ENCODE data around the gene DGKB. TPM values are rescaled to one million over a fixed set of nuclear protein-coding genes. Genes with fewer than 3 reads are reported as not detected.

DGKB gene
- total RNA-seq, 1 experiment from 2014 or later = not detected

GRCh38 chr7:14839307-14839706, 63.2 kb downstream of the DGKB start:
- CTCF ChIA-PET = no interaction called here
- Mint-ChIP-seq H3K36me3 (ENCODE audit: insufficient read depth, unreplicated experiment) (no peaks in the 10 kb centered on the region), H3K9me3 (ENCODE audit: unreplicated experiment) (no peaks in the 10 kb centered on the region), H3K27ac (ENCODE audit: low read depth, unreplicated experiment) (no peak overlapping the region), H3K4me1 (ENCODE audit: insufficient read depth, unreplicated experiment) (peaks cover 5% of the 10 kb centered on the region), H3K4me3 (ENCODE audit: unreplicated experiment) (no peak overlapping the region), H3K27me3 (ENCODE audit: insufficient read depth, unreplicated experiment) (peaks cover 36% of the 10 kb centered on the region)
- no TSS peak for BruUV-seq (replicated peaks)
- POLR2A ChIA-PET = no interaction called here
- intact Hi-C loops (cut with micrococcal nuclease) = no loop called here
- TF ChIP-seq, protein P1, sequence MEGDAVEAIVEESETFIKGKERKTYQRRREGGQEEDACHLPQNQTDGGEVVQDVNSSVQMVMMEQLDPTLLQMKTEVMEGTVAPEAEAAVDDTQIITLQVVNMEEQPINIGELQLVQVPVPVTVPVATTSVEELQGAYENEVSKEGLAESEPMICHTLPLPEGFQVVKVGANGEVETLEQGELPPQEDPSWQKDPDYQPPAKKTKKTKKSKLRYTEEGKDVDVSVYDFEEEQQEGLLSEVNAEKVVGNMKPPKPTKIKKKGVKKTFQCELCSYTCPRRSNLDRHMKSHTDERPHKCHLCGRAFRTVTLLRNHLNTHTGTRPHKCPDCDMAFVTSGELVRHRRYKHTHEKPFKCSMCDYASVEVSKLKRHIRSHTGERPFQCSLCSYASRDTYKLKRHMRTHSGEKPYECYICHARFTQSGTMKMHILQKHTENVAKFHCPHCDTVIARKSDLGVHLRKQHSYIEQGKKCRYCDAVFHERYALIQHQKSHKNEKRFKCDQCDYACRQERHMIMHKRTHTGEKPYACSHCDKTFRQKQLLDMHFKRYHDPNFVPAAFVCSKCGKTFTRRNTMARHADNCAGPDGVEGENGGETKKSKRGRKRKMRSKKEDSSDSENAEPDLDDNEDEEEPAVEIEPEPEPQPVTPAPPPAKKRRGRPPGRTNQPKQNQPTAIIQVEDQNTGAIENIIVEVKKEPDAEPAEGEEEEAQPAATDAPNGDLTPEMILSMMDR (IDR thresholded peaks at IDR 0.05; ENCODE audit: unreplicated experiment) = no peak
- no peak for DNase-seq (ENCODE audit: unreplicated experiment)

DNA sequence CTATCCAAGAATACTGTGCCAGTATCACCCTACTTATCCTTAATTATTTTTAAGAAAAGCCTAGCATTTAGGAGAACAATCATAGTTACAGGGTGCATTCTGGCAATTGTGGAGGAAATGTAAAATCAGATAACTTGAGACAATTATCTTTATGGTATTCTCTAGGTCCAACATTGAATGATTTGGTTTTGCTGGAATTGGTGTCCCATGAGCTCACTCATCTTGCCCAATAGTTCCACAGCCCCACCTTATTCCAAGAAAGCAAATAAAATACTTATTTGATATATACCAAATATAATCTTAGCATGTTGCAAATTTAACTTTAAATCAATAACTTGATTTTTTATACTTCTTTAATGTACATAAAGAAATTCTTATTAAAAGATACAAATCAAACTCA, 65.3 kb downstream of the DGKB start:
- CTCF ChIA-PET = no interaction called here
- Mint-ChIP-seq H3K4me3 (ENCODE audit: unreplicated experiment) (no peak overlapping the region), H3K27ac (ENCODE audit: low read depth, unreplicated experiment) (no peak overlapping the region), H3K4me1 (ENCODE audit: insufficient read depth, unreplicated experiment) (peaks cover 5% of the 10 kb centered on the region), H3K36me3 (ENCODE audit: insufficient read depth, unreplicated experiment) (no peaks in the 10 kb centered on the region), H3K27me3 (ENCODE audit: insufficient read depth, unreplicated experiment) (peaks cover 57% of the 10 kb centered on the region), H3K9me3 (ENCODE audit: unreplicated experiment) (no peaks in the 10 kb centered on the region)
- BruUV-seq (replicated peaks) = no TSS peak
- POLR2A ChIA-PET = no interaction called here
- TF ChIP-seq, protein P1 (IDR thresholded peaks at IDR 0.05; ENCODE audit: unreplicated experiment) = no peak
- no peak for DNase-seq (ENCODE audit: unreplicated experiment)
- intact Hi-C loops (cut with micrococcal nuclease) = no loop called here

DNA sequence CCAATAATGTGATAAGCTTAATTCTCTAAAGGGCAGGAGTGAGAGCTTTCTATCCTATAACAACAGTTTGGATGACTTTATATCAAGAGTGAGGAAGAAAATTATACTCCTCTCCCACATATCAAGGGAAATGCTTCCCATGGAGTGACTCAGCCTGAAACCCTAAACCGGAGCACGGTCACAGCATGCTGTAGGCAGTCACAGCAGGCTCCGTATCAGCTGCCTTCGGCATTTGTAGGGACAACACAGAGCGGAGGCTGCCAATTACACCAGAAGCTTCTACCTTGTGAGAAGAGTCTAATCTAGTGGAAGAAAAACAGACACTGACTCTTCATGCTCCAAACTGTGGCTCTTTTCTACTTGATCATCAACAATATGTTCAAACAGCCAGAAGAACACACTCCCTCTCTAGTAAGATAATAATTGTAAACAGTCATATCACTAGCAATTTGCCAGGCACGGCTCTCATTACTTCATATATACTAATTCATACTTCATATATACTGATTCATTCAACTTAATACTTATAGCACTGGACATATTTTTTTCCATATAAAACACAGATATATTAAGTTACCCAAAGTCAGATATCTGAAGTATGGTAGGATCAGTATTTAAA, 65.9 kb downstream of the DGKB start:
- DNase-seq (ENCODE audit: unreplicated experiment) = peak; percentile 44
- H3K4me1 Mint-ChIP-seq (ENCODE audit: insufficient read depth, unreplicated experiment) = peaks cover 5% of the 10 kb centered on the region
- BruUV-seq (replicated peaks) = no TSS peak
- TF ChIP-seq, protein P1 (IDR thresholded peaks at IDR 0.05; ENCODE audit: unreplicated experiment) = no peak
- intact Hi-C loops (cut with micrococcal nuclease) = no loop called here
- no peaks in the 10 kb centered on the region for H3K36me3 Mint-ChIP-seq (ENCODE audit: insufficient read depth, unreplicated experiment)
- ChIA-PET POLR2A (no interaction called here), CTCF (interaction anchor here (0.6 kb wide), 1 partner anchor 32 kb away, joined by 5 read pairs; no protein-coding TSS in a partner anchor)
- H3K27ac Mint-ChIP-seq (ENCODE audit: low read depth, unreplicated experiment) = no peak overlapping the region
- H3K4me3 Mint-ChIP-seq (ENCODE audit: unreplicated experiment) = no peak overlapping the region
- no peaks in the 10 kb centered on the region for H3K9me3 Mint-ChIP-seq (ENCODE audit: unreplicated experiment)
- peaks cover 63% of the 10 kb centered on the region for H3K27me3 Mint-ChIP-seq (ENCODE audit: insufficient read depth, unreplicated experiment)

- CTCF ChIA-PET = interaction anchor here (0.6 kb wide), 2 partner anchors 33 to 1557 kb away, joined by 3 to 5 read pairs; no protein-coding TSS in a partner anchor
- TF ChIP-seq, protein P1 (IDR thresholded peaks at IDR 0.05; ENCODE audit: unreplicated experiment) = no peak
- Mint-ChIP-seq H3K27ac (ENCODE audit: low read depth, unreplicated experiment) (no peak overlapping the region), H3K4me1 (ENCODE audit: insufficient read depth, unreplicated experiment) (peaks cover 5% of the 10 kb centered on the region), H3K9me3 (ENCODE audit: unreplicated experiment) (no peaks in the 10 kb centered on the region), H3K27me3 (ENCODE audit: insufficient read depth, unreplicated experiment) (peaks cover 67% of the 10 kb centered on the region), H3K36me3 (ENCODE audit: insufficient read depth, unreplicated experiment) (no peaks in the 10 kb centered on the region), H3K4me3 (ENCODE audit: unreplicated experiment) (no peak overlapping the region)
- intact Hi-C loops (cut with micrococcal nuclease) = no loop called here
- no TSS peak for BruUV-seq (replicated peaks)
- DNase-seq (ENCODE audit: unreplicated experiment) = no peak
- POLR2A ChIA-PET = no interaction called here
Measured at GRCh38 chr7:14836006-14836405, 66.5 kb downstream of the DGKB start.

All from MCF 10A (cell line).